GM21447 (cell line): Measurements from ENCODE around the gene PAX8.
"Not testable (repeated sequence)": the region's sequence is repeated elsewhere in the genome, so short reads cannot be mapped to it uniquely, and the experiment has no call there.

ENCODE experiments used
- ATAC-seq: cut with Tn5 transposase; IDR thresholded peaks from one replicate; pipeline ENCODE4 v1.9.1; 2021; ENCODE audit not compliant: unreplicated experiment

The PAX8 gene

DNA sequence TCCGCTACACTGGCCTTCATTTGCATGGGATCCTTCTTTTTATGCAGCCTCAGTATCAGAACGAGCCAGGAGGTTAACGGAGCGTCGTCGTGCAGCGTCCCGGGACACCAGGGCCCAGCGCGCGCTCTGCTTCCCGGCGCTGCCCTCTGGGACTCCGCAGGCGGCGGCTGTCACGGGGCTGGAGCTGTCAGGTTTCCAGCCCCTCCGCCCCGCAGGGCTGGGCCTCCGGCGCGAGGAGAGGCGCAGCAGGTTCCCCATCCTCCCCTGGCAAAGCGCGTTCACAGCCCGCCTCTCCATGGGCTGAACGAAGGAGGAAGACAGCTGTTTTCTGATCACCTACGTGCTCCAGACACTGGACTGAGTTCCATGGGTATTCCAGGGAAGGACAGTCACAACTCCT, 12.5 kb upstream of the PAX8 start:
- ATAC-seq, result no peak

DNA sequence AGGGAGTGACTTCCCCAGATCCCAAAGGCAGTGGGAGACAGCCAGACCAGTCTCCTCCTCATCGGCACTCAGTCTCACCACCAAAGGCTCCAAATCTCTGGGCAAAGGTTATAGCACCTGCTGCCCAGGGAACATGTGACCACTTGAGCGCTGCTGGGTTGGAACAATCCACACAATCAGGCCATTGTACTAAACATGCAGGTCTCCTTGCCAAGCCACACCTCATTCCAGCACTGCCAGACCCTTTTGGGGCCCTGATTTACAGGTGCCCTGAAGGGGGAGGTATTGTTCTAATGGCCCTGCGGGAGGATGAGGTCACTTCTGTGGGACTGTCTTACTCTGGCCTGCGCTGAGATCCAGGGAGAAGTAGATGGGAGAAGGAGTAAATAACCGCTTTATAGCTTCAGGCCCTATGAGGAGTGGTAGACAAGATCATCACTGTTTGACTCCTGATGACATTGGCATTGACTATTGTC, 10.0 kb upstream of the PAX8 start:
- ATAC-seq, result not testable (repeated sequence)

DNA sequence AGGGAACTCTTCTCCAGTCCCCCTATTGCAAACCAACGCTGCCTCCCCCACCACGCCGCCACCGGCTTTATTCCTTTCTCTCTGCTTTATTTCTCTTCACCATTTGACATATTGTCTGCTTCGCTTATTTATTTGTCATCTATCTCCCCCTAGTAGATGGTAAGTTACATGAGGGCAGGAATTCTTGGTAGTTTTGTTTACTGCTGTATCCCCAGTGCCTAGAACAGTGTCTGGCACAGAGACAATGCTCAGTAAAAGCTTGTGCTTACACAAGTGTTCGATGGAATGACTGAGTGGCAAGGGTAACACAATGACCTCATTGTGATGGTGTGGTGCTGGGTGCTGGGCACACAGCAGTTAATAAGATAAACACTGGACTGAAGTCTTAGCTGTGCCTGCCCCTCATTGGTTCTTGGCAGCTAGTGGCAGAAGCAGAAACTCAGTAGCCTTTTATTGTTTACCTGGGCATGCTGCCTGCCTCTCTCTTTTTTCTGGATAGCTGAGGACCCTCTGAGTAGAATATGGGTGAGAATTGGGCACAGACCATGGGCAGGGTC, 9.5 kb upstream of the PAX8 start:
- ATAC-seq, result not testable (repeated sequence)

DNA sequence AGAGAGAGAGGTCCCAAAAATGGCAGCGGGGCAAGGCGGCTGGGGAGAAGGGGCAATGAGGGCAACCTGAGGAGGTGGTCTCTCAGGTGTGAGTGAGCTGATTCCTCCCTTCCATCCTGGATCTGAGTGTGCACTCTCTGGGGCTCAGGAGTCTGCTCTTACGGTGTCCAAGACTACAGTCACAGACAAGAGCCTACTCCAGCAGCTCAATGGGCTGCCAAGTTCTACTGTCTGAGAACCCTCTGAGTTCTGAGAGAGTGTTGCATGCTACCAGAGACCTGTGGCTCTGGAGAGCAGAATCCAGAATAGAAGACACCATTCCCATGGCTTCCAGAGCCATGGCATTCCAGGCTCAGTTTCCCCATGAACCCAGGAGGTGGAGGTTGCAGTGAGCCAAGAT, 7.1 kb upstream of the PAX8 start:
- ATAC-seq, result no peak

DNA sequence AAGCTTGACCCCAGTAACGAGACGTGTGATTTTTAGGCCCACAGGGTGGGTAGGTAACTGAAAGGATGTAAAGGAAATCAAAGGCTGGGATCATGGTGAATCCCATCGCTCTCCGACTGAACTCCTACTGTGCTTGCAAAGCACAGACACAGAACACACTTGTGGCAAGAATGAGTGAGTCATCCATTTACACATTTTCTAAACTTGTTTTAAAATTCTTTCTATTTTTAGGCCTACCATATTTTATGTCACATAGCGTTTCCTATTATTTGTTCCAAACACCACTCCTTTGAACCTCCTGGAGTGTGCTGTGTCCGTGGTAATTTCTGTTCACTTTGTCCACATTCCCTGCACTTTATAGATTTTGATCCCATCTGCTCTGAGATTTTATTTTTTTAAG, 6.3 kb upstream of the PAX8 start:
- ATAC-seq, result not testable (repeated sequence)

DNA sequence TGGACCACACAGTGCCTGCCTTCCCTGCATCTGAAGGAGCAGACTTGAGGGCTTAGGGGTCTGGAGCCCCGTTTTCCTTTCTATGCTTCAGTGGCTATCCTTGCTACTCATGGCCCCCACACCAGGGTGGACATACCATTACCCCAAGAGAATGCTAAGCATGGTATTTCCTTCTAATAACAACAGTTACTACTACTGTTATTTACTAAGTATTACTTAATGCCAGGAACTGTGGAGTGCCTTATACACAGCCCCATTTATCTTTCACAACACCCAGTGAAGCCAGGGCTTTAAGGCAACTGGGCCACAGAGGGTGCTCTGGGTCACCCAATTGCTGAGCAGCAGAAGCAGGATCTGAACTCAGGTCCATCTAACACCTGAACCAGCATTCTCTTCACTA, 5.8 kb upstream of the PAX8 start:
- ATAC-seq, result no peak

DNA sequence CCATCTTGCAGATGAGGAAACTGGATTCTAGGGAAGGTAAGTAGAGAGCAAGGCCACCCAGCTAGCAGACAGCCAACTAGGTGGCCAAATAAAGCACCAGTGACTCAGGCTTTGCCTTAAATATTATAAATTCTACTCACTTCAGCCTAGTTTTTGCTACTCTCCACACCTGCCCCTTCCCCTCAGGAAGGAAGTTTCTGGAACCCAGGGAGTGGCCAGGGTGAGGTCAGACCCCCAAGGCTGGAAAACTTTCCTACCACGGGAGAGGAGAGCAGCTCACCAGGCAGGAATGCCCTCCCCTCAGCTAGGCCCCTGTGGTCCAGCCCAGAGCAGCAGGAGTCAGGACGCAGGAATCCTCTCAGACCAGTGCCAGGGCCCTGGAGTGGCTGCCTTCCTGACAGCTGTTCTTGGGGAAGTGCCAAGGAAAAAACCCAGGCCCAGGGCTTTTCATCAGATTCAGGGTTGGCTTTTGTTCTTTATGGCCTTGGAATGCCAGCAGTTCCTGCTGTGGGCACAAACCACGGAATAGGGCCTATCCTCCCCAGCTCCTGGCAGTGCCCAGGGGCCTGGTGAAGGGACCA, 5.1 kb upstream of the PAX8 start:
- ATAC-seq, result no peak

DNA sequence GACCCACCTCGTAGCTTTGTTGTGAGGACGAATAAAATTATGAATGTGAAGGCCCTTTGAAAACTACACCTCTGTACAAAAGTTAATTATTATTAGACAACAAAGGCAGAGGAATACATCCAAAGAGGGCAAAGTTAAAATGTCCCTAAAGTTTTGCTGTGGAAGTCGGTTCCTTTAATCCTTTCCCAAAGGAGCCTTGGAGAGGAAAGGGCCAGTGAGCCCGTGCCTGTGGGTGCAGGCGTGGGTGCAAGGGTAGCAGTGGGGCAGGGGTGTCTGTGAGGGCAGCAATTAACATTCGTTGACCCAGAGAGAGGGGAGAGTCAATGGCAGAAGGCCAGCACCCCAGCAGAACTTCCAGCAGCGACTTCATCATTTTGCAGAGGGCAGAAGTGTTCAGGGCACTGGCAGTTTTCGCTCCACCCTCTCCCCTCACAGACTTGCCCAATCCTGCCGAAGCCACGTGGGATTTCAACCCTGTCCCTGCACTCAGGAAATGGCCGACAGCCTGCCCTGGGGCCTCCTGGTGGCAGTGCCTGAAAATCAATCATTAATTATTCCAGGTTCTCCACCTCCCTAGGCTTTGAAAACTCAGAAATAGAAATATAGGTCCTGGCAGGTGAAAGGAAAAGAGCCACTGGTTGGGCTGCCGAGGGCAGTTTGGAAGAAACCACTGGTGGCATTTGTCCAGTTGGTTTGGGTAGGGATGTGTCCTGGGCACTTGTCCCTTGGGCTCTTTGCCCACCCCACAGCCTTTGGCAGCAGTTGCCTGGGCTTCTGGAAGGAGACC, 4.2 kb upstream of the PAX8 start:
- ATAC-seq, result no peak

DNA sequence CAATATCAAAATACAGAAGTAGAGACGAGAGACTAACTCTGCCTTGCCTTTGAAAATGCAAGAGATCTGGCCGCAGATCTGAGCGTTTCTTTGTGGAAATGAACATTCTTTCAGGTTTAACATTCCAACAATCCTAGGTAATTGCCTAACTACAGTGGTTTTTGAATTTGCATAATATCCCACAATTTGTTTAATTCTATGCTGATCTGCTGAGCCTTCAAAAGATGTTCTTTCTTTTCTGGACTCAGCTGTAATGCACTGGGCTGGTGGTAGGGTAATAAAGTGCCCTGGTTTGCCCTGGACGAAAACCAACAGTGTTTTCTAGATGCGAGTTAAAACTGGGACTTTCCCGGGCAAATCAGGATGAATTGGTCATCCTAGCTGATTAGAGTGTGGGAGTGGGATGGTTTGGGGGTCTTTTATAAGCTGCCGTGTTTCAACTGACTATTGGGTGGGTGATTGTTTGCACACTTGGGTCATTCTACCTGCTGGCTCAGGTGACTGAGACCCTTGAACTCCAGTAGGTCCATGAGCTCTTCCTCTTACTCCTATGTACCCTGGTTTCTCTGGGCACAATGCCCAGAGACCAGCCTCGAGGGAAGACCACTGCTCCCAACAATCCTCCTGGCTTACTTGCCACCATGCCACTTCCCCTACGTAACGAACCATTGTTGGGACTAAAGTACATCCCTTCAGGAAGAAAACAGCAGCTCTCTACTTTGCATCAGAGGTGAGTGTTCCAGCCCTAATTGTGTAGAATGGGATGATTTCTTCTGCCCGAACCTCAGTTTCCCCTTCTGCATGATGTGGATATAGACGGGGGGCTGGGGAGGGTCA, 3.4 kb upstream of the PAX8 start:
- ATAC-seq, result no peak

DNA sequence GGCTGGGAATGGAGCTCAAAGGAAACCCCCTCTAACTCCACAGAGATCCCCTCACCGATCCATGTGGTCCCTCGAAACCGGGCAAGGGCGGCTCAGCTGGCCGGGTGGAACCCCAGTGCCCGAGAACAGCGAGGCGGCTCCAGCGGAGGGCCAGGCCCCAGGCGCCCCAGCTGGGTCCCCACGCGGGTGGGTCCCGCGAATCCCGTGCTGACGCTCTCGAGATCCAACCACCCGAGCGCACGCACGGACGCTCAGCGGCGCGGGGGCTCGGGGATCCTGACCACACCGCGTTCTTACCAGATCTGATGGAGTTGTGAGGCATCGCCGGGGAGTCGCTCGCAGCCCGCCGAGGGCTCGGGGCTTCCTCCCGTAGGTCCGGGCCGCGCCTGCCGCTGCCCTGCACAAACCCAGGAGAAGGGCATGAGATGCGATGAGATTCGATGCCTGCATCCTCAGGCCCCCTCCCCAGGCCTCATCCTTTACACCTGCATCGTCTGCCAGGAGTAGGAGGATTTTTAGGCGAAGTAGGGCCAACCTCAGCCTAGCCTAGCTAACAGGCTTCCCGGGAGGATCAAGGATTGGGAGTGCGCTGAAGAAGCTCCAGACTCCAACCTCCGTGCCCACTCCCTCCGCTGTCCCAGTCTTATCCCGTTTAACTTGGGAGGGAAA, 514 bp downstream of the PAX8 start:
- ATAC-seq, result no peak

DNA sequence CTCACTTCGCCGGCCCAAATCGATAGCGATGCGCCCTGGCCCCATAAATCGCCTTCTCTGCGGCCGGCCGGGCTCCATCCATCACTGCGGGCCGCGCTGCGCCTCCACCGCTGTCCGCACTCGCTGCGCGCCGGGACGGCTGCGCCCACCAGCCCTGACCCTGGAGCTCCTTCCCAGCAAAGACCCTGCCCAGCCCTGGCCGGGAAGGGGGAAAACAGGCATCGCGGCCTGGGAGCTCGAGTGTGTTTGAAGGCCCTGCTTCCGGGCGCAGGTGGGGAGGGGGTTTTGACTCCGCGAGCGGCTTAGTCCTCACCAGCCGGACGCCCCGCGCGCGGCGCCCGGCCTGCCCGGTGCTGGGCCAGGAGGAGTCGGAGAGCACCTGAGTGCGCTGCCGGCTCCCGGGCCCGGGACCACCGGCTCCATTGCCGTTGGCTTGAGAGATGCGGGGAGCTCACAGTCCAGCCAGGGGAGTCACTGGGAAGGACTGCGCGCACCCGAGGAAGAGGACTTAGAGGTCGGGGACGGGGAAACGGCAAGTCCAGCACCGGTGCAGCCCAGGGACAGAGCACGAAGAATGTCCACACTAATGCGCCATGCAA, 1.1 kb downstream of the PAX8 start:
- no peak for ATAC-seq

DNA sequence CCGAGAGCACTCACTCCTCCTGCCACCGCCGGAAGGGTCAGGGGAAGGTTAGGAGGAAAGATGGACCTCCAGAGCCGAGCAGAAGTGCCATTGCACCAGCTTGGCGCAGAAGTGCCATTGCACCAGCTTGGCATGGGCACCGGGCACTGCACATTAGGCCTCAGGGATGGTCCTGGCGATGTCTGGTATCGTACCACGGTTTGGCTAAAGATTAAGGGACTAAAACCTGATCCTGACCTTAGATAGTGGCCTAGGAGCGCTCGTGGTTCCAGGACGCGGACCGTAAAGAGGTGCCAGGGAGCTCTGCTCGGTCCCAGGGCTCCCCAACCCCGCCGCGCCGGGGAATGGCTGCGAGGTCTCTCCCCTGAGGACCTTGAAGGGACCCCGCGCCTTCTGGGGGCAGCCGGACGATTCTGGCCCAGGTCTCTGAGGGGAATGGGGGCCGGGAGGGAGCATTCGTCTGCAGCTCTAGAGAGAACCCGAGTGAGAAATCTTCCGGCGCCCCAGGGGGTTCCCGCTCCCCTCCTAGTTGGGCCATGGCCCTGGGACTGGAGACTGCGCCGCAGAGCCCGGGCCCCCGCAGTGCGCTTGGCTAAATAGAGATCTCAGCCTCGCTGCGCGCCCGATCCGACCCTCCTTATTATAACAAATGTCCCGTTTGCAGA, 1.8 kb downstream of the PAX8 start:
- ATAC-seq, result no peak

DNA sequence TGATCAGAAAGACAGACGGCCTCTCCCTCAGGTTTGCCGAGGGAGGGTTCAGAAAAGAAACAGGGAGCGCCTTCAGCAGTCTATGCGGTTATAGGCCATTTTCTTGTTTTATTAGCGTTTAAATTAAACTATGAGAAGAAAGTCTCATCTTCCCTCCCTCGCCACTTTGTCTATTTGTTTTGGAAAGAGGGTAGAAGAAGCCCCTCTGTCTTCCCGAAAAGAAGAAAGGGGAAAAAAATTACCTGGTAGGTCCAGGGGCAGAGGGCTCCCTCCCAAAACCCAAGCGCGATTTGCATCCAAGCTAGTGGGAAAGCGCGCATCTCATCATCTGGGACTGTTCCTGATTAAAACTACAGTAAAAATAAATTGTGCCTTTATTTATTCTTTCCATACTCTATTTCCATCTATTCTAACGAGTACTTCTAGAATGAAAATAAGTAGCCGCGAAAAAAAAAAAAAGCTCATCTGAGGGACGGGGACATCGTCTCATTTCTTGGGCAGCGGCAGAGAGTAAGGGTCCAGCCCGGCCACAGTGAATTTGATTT, 2.4 kb downstream of the PAX8 start:
- no peak for ATAC-seq

DNA sequence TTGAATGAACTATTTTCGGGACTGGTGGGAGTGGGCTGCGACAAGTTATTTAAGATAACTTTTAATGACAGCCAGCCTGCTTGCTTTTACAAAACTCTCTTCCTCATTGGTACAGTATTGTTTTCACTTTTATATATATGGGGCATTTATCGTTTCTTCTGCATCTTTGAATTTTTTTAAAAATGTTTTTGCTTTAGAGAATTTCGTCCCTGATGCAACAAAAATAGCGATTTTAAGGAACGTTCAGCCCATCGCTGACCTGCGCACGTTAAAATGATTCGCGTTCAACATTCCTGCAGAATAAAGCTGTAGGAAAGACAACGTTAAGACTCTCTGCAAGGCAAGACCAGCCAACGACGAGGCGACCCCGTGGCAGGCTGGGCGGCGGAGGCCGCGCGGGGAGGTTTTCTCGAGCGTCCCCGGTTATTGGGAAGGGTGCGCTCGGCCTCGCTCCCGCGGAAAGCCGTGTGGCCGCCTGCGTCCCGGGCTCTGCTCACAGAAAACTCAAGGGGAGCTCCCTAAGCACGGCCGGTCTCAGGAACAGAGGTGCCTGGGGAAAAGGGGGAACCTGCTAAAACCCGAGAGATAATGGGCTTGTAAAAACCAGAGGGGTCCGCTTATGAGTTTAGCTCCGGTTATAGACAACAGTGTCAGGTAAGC, 3.0 kb downstream of the PAX8 start:
- ATAC-seq, result no peak

DNA sequence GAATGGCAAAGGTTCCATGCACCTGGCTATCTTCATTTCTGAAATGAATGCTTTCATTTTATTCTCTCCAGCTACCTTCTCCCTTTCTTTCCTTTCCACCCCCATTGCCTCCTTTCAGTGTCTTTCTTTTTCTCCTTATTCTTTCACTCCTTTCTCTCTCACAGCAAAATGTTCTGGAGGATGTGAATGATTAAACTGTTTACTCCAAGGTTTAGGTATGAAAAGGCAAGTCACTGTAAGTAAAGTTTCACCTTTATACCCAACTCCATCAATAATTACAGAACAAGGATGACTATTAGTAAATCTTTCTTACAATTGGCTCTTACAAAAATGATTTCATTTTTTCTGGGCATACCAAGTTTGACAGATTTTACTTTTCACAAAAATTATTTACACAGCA, 4.3 kb downstream of the PAX8 start:
- no peak for ATAC-seq

DNA sequence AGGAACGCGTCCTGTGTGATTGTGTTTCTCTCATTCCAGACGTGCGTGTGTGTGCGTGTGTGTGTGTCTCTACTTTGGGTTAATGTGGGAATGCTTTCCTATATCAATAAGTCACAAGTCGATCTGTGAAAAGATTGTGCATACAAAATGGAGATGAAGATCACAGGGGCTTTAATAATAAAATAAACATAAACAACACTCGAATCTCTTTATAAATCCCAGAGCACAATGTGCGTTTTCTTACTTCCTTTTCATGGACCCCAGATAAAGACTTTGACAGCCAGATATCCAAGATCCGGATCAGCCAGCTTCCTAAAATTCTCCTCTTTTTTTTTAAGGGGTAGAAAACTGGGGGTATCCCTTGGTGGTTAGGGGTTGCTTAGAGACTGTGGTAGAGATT, 4.7 kb downstream of the PAX8 start:
- ATAC-seq, result no peak

DNA sequence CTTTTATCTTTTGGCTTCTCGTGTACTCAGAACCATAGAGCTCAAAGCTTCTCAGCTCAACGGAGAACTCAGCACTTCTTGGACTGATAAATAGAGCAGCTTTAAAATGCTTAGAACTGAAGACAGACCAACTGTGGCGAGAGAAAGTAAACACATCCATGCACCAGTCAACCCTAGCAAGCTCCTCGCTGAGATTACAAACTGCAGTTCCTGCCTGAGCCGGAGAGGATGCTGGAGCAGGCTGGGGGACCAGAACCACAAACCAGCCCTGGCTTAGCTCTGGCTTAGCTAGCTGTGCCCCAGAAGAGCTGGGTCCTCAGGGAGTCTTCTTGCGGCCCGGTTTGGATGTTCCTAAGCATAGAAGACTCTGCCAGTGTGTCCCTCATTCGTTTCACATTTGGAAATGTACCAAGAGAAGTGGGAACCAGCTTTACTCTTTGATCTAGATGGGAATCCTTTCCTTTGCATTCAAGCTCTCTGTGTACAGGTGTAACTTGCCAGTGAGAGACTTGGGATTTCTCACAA, 5.6 kb downstream of the PAX8 start:
- no peak for ATAC-seq

DNA sequence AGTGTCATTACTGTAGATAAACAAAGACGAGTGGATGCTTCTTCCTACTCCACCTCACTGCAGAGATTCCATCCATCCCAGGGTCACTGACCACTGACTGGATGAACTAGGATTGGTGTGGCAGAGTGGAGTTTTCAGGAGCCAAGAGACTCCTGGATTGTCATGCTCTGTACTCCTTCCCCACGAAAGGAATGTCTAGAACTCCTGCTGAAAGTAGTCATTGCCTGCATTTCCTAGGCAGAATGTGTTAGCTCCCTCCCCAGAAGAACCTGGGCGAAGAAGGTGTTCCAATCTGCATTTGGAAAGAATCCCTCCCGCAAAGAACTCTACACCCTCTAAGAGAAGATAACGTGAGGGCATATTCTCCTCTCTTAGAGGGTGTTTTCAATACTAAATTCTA, 6.2 kb downstream of the PAX8 start:
- no peak for ATAC-seq
